Pancreas (tissue), 10 donors: ENCODE measurements around the gene PYGO2. TPM values are rescaled to one million over a fixed set of nuclear protein-coding genes. Genes with fewer than 3 reads are reported as not detected.

Experiments used
- ATAC-seq, 4 donors: fragments of 200-7000 bp; cut with Tn5 transposase; one replicate each; pipeline versions ENCODE4 v1.8.0 to v1.9.1; 2020; ENCODE audit warnings: mild to moderate bottlenecking in 4 of 4, moderate library complexity in 4 of 4
- DNase-seq, 6 donors: peaks; one replicate each; pipeline ENCODE4 v3.0.0-alpha.2; 2020
- FAIRE-seq: peaks from 2 replicates; lab custom pipeline; 2012; peaks lifted over from hg19 to GRCh38; lab: Jason Lieb, UNC
- H3K27ac ChIP-seq, 4 donors: fragments of 200-600 bp; sonication (generic); 1 replicate in 3 of 4; 2 replicates in 1 of 4; pipeline versions ENCODE4 v1.5.0 to v1.8.0; 2020
- H3K27me3 ChIP-seq, 4 donors: fragments of 200-600 bp; one replicate each; pipeline ENCODE4 v1.8.0; 2021
- H3K36me3 ChIP-seq, 3 donors: fragments of 200-600 bp; sonication (generic) in 1 of 3; one replicate each; pipeline versions ENCODE4 v1.5.0 to v1.8.0; 2020 to 2021
- H3K4me1 ChIP-seq, 3 donors: fragments of 200-600 bp; one replicate each; pipeline ENCODE4 v1.8.0; 2021
- H3K4me3 ChIP-seq, 4 donors: fragments of 200-600 bp; sonication (generic) in 2 of 4; one replicate each; pipeline versions ENCODE4 v1.5.0 to v1.8.0; 2020 to 2021
- H3K9me3 ChIP-seq, 4 donors: fragments of 200-600 bp; one replicate each; pipeline ENCODE4 v1.8.0; 2021
- CTCF ChIP-seq, 4 donors: fragments of 200-600 bp; sonication (generic) in 3 of 4; IDR thresholded peaks; one replicate each; pipeline versions ENCODE4 v1.5.0 to v1.8.0; 2021; ENCODE audit warnings: antibody characterized with exemption in 4 of 4
- WGBS, 2 donors: extraction: QIAGEN DNeasy Blood & Tissue Kit; methylation state at CpG; one replicate each; pipeline ENCODE4 v1.1.7; 2013; 5-methylcytosine and 5-hydroxymethylcytosine counted together
- intact Hi-C, 3 donors: fragments of 100-400 bp; cut with DNase I; formaldehyde crosslinking; loops; one replicate each; pipeline versions ENCODE4 v1.11.1 to v1.14.2; 2022
- polyA plus RNA-seq, 2 donors: library from polyadenylated mRNA; stranded (reverse); fragments of 200-250 nt; gene quantifications; one replicate each; pipeline ENCODE4 v1.2.3, GENCODE V29; 2013
- total RNA-seq, 6 donors: library from RNA; stranded (reverse); fragmentation: NEBNext Ultra II Directional in 4 of 6; extraction: Animal tissue kit (Norgen Biotek cat#: 25700) in 4 of 6; gene quantifications; one replicate each; pipeline versions ENCODE4 v1.2.1 to v1.2.4, GENCODE V29; 2021 to 2023
- donor health status: healthy with polysubstance abuse.
- donor health status: DM: no; HTN: no; CAD: no; lungs with moderate emphysema.
- donor health status: DM: no; HTN: no; CAD: no.
- donor health status: control.
- donor health status: control.
- donor health status: Bipolar disorder and iron deficiency.
- donor health status: DM: yes; HTN: yes; CAD: no.
- donor health status: DM: no; HTN: no; CAD: no.
- donor health status: DM: no; HTN: no; CAD: no.
- donor health status: DM: yes; HTN: yes; CAD: no.

The PYGO2 gene
- total and polyA plus RNA-seq, 8 donors = 8.1 to 19.5 (median 12.1) TPM

- Histone ChIP-seq H3K9me3 (no peaks in the 10 kb centered on the region), H3K4me3 (no peak overlapping the region), H3K4me1 (peaks cover 13 to 16% (median 15%) of the 10 kb centered on the region in 3 donors), H3K27ac (no peak overlapping the region), H3K27me3 (no peaks in the 10 kb centered on the region), H3K36me3 (no peaks in the 10 kb centered on the region)
- ATAC-seq (no peak), DNase-seq (no peak), FAIRE-seq (no peak)
- no peak for TF ChIP-seq CTCF (IDR thresholded peaks at IDR 0.05)
- intact Hi-C loops = no loop called here
- WGBS, 2 donors = 66 to 72% methylated on average over 6 of the region's 6 CpGs
These were observed 8.9 kb downstream of the PYGO2 start for GRCh38 chr1:154952664-154953063.

GRCh38 chr1:154951901-154952657 lies 9.5 kb downstream of the PYGO2 start:
- no peak overlapping the region for H3K27ac ChIP-seq
- H3K27me3 ChIP-seq = no peaks in the 10 kb centered on the region
- no peak for ATAC-seq
- intact Hi-C loops = no loop called here
- peak in 1 of 6 donors; percentile 61 for DNase-seq
- no peak overlapping the region for H3K4me3 ChIP-seq
- no peak for TF ChIP-seq CTCF (IDR thresholded peaks at IDR 0.05)
- no peak for FAIRE-seq
- no peaks in the 10 kb centered on the region for H3K9me3 ChIP-seq
- no peaks in the 10 kb centered on the region for H3K36me3 ChIP-seq
- H3K4me1 ChIP-seq = peaks cover 13 to 16% (median 15%) of the 10 kb centered on the region in 3 donors
- WGBS, 2 donors = 80 to 88% methylated on average over 15 of the region's 15 CpGs

- intact Hi-C loops = no loop called here
- Histone ChIP-seq H3K27ac (no peak overlapping the region), H3K36me3 (no peaks in the 10 kb centered on the region), H3K4me3 (no peak overlapping the region), H3K27me3 (no peaks in the 10 kb centered on the region), H3K4me1 (peaks cover 0 to under 1% (median 0%) of the 10 kb centered on the region in 3 donors), H3K9me3 (no peaks in the 10 kb centered on the region)
- no peak for ATAC-seq
- WGBS, 2 donors = 90 to 96% methylated on average over 11 of the region's 11 CpGs
- no peak for DNase-seq
- no peak for TF ChIP-seq CTCF (IDR thresholded peaks at IDR 0.05)
- no peak for FAIRE-seq
These were observed 13.5 kb downstream of the PYGO2 start for GRCh38 chr1:154948079-154948478.

- Histone ChIP-seq H3K4me3 (no peak overlapping the region), H3K27ac (no peak overlapping the region), H3K9me3 (no peaks in the 10 kb centered on the region), H3K27me3 (no peaks in the 10 kb centered on the region), H3K4me1 (peaks cover 0 to 12% (median 0%) of the 10 kb centered on the region in 3 donors), H3K36me3 (no peaks in the 10 kb centered on the region)
- no peak for TF ChIP-seq CTCF (IDR thresholded peaks at IDR 0.05)
- intact Hi-C loops = no loop called here
- DNase-seq (peak in 1 of 6 donors; percentile 55), FAIRE-seq (no peak), ATAC-seq (no peak)
- 85 to 87% methylated on average over 17 of the region's 17 CpGs for WGBS, 2 donors
These were observed 15.4 kb downstream of the PYGO2 start for GRCh38 chr1:154945962-154946850.
